Measurements from ENCODE around the gene PRICKLE2.

DNA sequence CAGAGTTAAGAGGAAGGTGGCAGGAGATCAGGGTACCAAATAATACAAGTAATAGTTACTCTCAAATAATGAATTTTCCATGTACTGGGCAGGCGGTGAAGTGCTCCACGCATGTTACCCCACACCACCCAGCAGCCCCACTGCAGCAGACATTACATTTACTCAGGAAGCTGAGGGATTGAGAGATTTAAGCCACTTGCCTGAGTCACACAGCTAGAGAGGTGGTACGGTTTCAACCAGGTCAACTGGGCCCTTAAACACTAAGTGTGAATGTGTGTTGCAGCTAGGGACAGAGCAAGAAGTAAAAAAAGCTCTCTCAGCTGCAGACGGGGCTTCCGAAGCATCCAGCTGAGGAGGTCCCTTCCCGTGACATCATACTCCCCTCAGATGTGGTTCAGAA, 91.3 kb downstream of the PRICKLE2 start:
- TF ChIP-seq, protein P1, sequence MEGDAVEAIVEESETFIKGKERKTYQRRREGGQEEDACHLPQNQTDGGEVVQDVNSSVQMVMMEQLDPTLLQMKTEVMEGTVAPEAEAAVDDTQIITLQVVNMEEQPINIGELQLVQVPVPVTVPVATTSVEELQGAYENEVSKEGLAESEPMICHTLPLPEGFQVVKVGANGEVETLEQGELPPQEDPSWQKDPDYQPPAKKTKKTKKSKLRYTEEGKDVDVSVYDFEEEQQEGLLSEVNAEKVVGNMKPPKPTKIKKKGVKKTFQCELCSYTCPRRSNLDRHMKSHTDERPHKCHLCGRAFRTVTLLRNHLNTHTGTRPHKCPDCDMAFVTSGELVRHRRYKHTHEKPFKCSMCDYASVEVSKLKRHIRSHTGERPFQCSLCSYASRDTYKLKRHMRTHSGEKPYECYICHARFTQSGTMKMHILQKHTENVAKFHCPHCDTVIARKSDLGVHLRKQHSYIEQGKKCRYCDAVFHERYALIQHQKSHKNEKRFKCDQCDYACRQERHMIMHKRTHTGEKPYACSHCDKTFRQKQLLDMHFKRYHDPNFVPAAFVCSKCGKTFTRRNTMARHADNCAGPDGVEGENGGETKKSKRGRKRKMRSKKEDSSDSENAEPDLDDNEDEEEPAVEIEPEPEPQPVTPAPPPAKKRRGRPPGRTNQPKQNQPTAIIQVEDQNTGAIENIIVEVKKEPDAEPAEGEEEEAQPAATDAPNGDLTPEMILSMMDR (IDR thresholded peaks at IDR 0.05 in 8 of 11, conservative IDR thresholded peaks at IDR 0.05 in 3 of 11) = no peak
- TF ChIP-seq POLR2AphosphoS5 (IDR thresholded peaks at IDR 0.05) = no peak

Data from spleen (tissue), 7 donors.